ENCODE data around the gene ERICH4. TPM values are rescaled to one million over a fixed set of nuclear protein-coding genes. Genes with fewer than 3 reads are reported as not detected.

The ERICH4 gene
- total RNA-seq, 2 donors from 2014 or later = not detected

DNA sequence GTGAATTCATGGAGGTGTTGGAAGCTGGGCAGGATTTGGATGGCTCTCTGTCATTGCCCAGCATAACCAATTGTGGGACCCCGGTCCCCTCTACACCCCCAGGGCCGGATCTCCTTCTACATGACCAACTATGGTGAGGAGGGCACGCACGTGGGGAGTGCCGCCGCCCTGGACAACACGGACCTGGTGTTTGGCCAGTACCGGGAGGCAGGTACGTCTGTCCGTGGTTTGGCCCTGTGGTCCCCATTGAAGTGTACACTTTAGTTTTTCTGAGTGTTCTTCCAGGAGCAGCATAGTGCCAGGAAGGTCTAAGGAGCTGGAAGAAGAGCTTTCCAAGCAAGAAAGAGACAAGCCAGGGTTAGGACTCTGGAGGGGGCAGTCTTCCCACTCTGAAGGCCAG is 29.0 kb upstream of the ERICH4 start:
- Histone ChIP-seq H3K27me3 (replicated peaks; ENCODE audit: insufficient read depth) (no peaks in the 10 kb centered on the region), H3K9me3 (no peaks in the 10 kb centered on the region), H3K4me3 (no peak overlapping the region), H3K4me1 (replicated peaks) (peaks cover 10% of the 10 kb centered on the region), H3K36me3 (peaks cover 3 to 6% of the 10 kb centered on the region in 2 donors), H3K27ac (no peak overlapping the region)
- intact Hi-C loops (cut with DNase I) = no loop called here
- WGBS = 89% methylated on average over 10 of the region's 10 CpGs
- DNase-seq (ENCODE audit: low spot score) = no peak
- TF ChIP-seq POLR2AphosphoS5 (IDR thresholded peaks at IDR 0.05) (no peak), POLR2A (IDR thresholded peaks at IDR 0.05) (no peak)
- TF ChIP-seq, protein P1, sequence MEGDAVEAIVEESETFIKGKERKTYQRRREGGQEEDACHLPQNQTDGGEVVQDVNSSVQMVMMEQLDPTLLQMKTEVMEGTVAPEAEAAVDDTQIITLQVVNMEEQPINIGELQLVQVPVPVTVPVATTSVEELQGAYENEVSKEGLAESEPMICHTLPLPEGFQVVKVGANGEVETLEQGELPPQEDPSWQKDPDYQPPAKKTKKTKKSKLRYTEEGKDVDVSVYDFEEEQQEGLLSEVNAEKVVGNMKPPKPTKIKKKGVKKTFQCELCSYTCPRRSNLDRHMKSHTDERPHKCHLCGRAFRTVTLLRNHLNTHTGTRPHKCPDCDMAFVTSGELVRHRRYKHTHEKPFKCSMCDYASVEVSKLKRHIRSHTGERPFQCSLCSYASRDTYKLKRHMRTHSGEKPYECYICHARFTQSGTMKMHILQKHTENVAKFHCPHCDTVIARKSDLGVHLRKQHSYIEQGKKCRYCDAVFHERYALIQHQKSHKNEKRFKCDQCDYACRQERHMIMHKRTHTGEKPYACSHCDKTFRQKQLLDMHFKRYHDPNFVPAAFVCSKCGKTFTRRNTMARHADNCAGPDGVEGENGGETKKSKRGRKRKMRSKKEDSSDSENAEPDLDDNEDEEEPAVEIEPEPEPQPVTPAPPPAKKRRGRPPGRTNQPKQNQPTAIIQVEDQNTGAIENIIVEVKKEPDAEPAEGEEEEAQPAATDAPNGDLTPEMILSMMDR (IDR thresholded peaks at IDR 0.05) = no peak

DNA sequence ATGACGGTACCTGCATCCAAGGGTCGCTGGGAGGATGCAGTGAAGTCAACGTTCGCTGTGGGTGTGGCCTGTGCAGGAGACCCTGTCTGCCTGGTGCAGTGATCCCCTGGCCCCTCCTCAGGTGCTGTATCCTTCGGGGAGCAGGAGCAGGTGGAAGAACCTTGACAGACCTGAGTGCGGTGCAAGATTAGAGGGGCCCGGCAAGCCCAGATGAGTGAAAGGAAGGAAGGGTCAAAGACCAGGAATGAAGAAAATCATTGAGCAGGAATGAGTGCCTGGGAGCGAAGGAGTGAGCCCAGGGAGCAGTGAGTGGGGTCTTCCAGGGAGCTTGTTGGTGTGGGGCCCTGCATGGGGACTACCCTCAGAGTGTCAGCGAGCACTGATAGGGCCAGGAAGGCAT is 28.5 kb upstream of the ERICH4 start:
- DNase-seq (ENCODE audit: low spot score) = no peak

GRCh38 chr19:41415154-41415571 is 27.8 kb upstream of the ERICH4 start:
- no peak overlapping the region for H3K27ac ChIP-seq
- no peak overlapping the region for H3K4me3 ChIP-seq
- peaks cover 5% of the 10 kb centered on the region for H3K4me1 ChIP-seq (replicated peaks)
- H3K36me3 ChIP-seq = peaks cover 6 to 11% of the 10 kb centered on the region in 2 donors
- WGBS = 88% methylated on average over 8 of the region's 9 CpGs
- H3K9me3 ChIP-seq = no peaks in the 10 kb centered on the region
- H3K27me3 ChIP-seq (replicated peaks; ENCODE audit: insufficient read depth) = no peaks in the 10 kb centered on the region
- TF ChIP-seq, protein P1 (IDR thresholded peaks at IDR 0.05) = no peak
- TF ChIP-seq POLR2AphosphoS5 (IDR thresholded peaks at IDR 0.05) = no peak
- TF ChIP-seq POLR2A (IDR thresholded peaks at IDR 0.05) = no peak
- intact Hi-C loops (cut with DNase I) = no loop called here
- DNase-seq (ENCODE audit: low spot score) = no peak

More for the DNA sequence above, 28.5 kb upstream of the ERICH4 start:
- intact Hi-C loops (cut with DNase I) = no loop called here
- H3K36me3 ChIP-seq = peaks cover 6% of the 10 kb centered on the region in 2 donors
- no peak overlapping the region for H3K4me3 ChIP-seq
- peaks cover 10% of the 10 kb centered on the region for H3K4me1 ChIP-seq (replicated peaks)
- no peak overlapping the region for H3K27ac ChIP-seq
- no peaks in the 10 kb centered on the region for H3K9me3 ChIP-seq
- H3K27me3 ChIP-seq (replicated peaks; ENCODE audit: insufficient read depth) = no peaks in the 10 kb centered on the region
- WGBS = 91% methylated on average over 9 of the region's 9 CpGs
- TF ChIP-seq POLR2AphosphoS5 (IDR thresholded peaks at IDR 0.05) (no peak), POLR2A (IDR thresholded peaks at IDR 0.05) (no peak)
- TF ChIP-seq, protein P1 (IDR thresholded peaks at IDR 0.05) = no peak

GRCh38 chr19:41416194-41416674 is 26.7 kb upstream of the ERICH4 start:
- peaks cover 6 to 8% of the 10 kb centered on the region in 2 donors for H3K36me3 ChIP-seq
- H3K27me3 ChIP-seq (replicated peaks; ENCODE audit: insufficient read depth) = no peaks in the 10 kb centered on the region
- H3K9me3 ChIP-seq = no peaks in the 10 kb centered on the region
- no peak for DNase-seq (ENCODE audit: low spot score)
- TF ChIP-seq, protein P1 (IDR thresholded peaks at IDR 0.05) = no peak
- TF ChIP-seq POLR2A (IDR thresholded peaks at IDR 0.05) (no peak), POLR2AphosphoS5 (IDR thresholded peaks at IDR 0.05) (no peak)
- H3K27ac ChIP-seq = no peak overlapping the region
- intact Hi-C loops (cut with DNase I) = no loop called here
- H3K4me3 ChIP-seq = no peak overlapping the region
- peaks cover 5% of the 10 kb centered on the region for H3K4me1 ChIP-seq (replicated peaks)
- 82% methylated on average over 12 of the region's 12 CpGs for WGBS

DNA sequence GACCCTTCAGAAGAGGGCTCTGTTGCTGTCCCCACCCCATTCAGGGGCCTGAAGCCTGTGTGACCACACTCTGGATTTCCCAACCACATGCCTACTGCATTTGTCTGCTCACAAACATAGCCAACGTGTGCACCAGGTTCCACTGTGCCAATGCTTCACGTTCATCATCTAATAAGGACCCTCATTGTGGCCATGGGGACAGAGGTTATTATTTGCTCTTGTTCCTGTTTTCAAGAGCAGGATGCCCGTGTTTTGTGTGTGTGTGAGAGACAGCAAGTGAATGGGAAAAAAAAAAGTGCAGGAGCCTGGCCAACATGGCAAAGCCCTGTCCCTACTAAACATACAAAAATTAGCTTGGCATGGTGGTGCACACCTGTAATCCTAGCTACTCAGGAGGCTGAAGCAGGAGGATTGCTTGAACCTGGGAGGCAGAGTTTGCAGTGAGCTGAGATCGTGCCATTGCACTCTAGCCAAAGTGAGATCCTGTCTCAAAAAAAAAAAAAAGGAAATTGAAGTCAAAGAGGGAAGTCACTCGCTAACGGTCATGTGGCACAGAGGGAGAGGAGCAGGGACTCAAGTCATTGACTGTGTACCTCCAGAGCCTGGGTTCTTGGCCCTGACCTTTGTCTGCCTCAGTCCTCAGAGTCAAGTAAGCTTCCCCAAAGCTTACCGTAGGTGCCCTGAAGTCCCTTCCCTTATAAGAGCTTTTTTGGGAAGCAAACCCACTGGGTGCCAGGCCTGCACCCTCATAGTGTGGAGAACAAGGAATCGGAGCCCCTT is 22.7 kb upstream of the ERICH4 start:
- Histone ChIP-seq H3K27me3 (replicated peaks; ENCODE audit: insufficient read depth) (no peaks in the 10 kb centered on the region), H3K4me1 (replicated peaks) (no peaks in the 10 kb centered on the region), H3K27ac (no peak overlapping the region), H3K9me3 (no peaks in the 10 kb centered on the region), H3K4me3 (no peak overlapping the region), H3K36me3 (peaks cover 10 to 11% of the 10 kb centered on the region in 2 donors)
- WGBS = 77% methylated on average over 8 of the region's 8 CpGs
- no peak for DNase-seq (ENCODE audit: low spot score)
- intact Hi-C loops (cut with DNase I) = no loop called here
- TF ChIP-seq, protein P1 (IDR thresholded peaks at IDR 0.05) = no peak
- TF ChIP-seq POLR2A (IDR thresholded peaks at IDR 0.05) (no peak), POLR2AphosphoS5 (IDR thresholded peaks at IDR 0.05) (no peak)
